ENCODE results near the gene ALPP. TPM values are rescaled to one million over a fixed set of nuclear protein-coding genes. Genes with fewer than 3 reads are reported as not detected.
A peak's percentile ranks its signal among the peaks of the same experiment; 100 is the strongest.
"Not testable (repeated sequence)": the region's sequence is repeated elsewhere in the genome, so short reads cannot be mapped to it uniquely, and the experiment has no call there.

Gene ALPP
- total RNA-seq, 1 experiment from 2014 or later: 0.20 TPM

GRCh38 chr2:232402518-232402917, 24.0 kb downstream of the ALPP start:
- DNase-seq (ENCODE audit: low spot score) (no peak), ATAC-seq (no peak)
- H3K4me3 Mint-ChIP-seq: no peak overlapping the region
- peaks cover 4% of the 10 kb centered on the region for H3K4me1 Mint-ChIP-seq
- ChIA-PET CTCF (interaction anchor here (0.6 to 1.4 kb wide), 2 partner anchors 35 to 551 kb away, joined by 3 read pairs; no protein-coding TSS in a partner anchor), POLR2A (interaction anchor here (0.6 kb wide), 1 partner anchor 11 kb away, joined by 4 read pairs; no protein-coding TSS in a partner anchor)
- no peak for TF ChIP-seq CREB1 (CRISPR knock-in tag; IDR thresholded peaks at IDR 0.05)
- TF ChIP-seq PRRX2 (CRISPR knock-in tag; IDR thresholded peaks at IDR 0.05): no peak
- no peak for TF ChIP-seq ZNF416 (CRISPR knock-in tag; IDR thresholded peaks at IDR 0.05)
- no peak for TF ChIP-seq ZNF138 (CRISPR knock-in tag; conservative IDR thresholded peaks at IDR 0.05)
- TF ChIP-seq, protein P1, sequence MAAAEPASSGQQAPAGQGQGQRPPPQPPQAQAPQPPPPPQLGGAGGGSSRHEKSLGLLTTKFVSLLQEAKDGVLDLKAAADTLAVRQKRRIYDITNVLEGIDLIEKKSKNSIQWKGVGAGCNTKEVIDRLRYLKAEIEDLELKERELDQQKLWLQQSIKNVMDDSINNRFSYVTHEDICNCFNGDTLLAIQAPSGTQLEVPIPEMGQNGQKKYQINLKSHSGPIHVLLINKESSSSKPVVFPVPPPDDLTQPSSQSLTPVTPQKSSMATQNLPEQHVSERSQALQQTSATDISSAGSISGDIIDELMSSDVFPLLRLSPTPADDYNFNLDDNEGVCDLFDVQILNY (CRISPR knock-in tag; IDR thresholded peaks at IDR 0.05): no peak
- TF ChIP-seq, protein P2, sequence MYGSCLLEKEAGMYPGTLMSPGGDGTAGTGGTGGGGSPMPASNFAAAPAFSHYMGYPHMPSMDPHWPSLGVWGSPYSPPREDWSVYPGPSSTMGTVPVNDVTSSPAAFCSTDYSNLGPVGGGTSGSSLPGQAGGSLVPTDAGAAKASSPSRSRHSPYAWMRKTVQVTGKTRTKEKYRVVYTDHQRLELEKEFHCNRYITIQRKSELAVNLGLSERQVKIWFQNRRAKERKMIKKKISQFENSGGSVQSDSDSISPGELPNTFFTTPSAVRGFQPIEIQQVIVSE (CRISPR knock-in tag; IDR thresholded peaks at IDR 0.05; ENCODE audit: borderline replicate concordance): no peak
- H3K36me3 Mint-ChIP-seq: no peaks in the 10 kb centered on the region
- no peaks in the 10 kb centered on the region for H3K27me3 Mint-ChIP-seq (ENCODE audit: low read depth)
- H3K9me3 Mint-ChIP-seq: no peaks in the 10 kb centered on the region
- H3K27ac Mint-ChIP-seq: no peak overlapping the region

DNA sequence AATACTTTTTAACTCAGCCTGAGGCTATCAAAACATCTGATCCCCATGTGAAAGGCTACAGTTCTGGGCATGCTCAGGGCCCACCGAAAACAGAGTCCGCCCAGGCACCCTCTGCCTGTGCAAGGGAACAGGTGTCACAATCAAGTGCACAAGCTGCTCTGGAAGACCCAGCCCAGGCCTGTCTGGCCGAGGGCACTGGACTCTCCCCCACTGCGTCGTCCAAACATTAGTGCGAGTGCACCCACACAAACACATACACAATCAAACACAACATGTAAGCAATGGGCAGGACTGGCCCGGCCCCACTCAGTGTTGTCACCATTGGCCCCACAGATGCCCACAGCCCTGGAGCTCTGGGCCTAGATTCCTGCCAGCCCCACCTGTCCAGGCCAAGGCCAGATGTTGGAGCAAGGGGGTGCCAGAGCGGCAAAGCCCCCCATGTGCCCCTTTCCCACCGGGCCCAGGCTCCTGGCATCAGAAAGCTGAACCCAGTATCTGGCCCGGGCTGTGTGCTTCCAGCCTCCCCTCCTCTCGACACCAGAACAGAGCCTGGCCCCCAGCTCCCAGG, 27.5 kb downstream of the ALPP start:
- H3K4me3 Mint-ChIP-seq: no peak overlapping the region
- H3K9me3 Mint-ChIP-seq: no peaks in the 10 kb centered on the region
- ATAC-seq: no peak
- H3K36me3 Mint-ChIP-seq: no peaks in the 10 kb centered on the region
- H3K27me3 Mint-ChIP-seq (ENCODE audit: low read depth): no peaks in the 10 kb centered on the region
- ChIA-PET CTCF (interaction anchor here (0.7 to 1.9 kb wide), 2 partner anchors 40 to 118 kb away, joined by 3 to 7 read pairs; no protein-coding TSS in a partner anchor), POLR2A (no interaction called here)
- TF ChIP-seq, protein P3, sequence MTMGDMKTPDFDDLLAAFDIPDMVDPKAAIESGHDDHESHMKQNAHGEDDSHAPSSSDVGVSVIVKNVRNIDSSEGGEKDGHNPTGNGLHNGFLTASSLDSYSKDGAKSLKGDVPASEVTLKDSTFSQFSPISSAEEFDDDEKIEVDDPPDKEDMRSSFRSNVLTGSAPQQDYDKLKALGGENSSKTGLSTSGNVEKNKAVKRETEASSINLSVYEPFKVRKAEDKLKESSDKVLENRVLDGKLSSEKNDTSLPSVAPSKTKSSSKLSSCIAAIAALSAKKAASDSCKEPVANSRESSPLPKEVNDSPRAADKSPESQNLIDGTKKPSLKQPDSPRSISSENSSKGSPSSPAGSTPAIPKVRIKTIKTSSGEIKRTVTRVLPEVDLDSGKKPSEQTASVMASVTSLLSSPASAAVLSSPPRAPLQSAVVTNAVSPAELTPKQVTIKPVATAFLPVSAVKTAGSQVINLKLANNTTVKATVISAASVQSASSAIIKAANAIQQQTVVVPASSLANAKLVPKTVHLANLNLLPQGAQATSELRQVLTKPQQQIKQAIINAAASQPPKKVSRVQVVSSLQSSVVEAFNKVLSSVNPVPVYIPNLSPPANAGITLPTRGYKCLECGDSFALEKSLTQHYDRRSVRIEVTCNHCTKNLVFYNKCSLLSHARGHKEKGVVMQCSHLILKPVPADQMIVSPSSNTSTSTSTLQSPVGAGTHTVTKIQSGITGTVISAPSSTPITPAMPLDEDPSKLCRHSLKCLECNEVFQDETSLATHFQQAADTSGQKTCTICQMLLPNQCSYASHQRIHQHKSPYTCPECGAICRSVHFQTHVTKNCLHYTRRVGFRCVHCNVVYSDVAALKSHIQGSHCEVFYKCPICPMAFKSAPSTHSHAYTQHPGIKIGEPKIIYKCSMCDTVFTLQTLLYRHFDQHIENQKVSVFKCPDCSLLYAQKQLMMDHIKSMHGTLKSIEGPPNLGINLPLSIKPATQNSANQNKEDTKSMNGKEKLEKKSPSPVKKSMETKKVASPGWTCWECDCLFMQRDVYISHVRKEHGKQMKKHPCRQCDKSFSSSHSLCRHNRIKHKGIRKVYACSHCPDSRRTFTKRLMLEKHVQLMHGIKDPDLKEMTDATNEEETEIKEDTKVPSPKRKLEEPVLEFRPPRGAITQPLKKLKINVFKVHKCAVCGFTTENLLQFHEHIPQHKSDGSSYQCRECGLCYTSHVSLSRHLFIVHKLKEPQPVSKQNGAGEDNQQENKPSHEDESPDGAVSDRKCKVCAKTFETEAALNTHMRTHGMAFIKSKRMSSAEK (CRISPR knock-in tag; IDR thresholded peaks at IDR 0.05; ENCODE audit: borderline replicate concordance): no peak
- peaks cover 4% of the 10 kb centered on the region for H3K4me1 Mint-ChIP-seq
- no peak overlapping the region for H3K27ac Mint-ChIP-seq
- DNase-seq (ENCODE audit: low spot score): no peak

DNA sequence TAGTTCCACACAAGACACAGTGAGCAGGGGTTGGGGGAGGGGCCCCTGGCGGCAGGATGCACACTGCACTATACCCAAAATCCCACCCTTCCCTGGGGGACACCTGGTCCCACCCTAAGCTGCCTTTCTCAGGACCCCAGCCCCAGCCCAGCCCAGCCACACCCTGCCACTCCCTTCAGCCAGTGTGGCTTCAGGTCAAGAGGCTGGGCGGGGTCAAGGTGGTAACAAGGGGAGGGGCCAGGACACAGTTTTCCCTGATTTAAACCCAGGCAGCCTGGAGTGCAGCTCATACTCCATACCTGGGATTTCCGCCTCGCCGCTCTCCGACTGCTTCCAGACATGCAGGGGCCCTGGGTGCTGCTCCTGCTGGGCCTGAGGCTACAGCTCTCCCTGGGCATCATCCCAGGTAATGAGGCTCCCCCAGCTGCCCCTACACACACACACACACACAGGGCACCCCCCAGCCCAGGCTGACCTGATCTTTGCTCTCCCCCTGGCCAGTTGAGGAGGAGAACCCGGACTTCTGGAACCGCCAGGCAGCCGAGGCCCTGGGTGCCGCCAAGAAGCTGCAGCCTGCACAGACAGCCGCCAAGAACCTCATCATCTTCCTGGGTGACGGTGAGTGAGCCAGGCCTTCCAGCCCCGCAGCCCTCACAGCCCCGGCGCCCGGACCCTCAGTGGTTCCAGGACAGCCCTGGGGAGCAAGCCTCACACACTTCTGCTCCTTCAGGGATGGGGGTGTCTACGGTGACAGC, 28.2 kb downstream of the ALPP start, which contains the start of gene ALPG:
ALPG (plus strand) TSS at position 289 of the 755 bp plus-strand sequence; CDS start at position 340, 51 bp downstream.
- no peak within 1 kb of the TSS for H3K27ac Mint-ChIP-seq
- CTCF ChIA-PET: interaction anchor here (0.7 to 1.9 kb wide), 2 partner anchors 41 to 117 kb away, joined by 3 to 7 read pairs; no protein-coding TSS in a partner anchor
- TF ChIP-seq CREB1 (CRISPR knock-in tag; IDR thresholded peaks at IDR 0.05) (no peak), ESRRA (CRISPR knock-in tag; IDR thresholded peaks at IDR 0.05; ENCODE audit: borderline replicate concordance) (no peak), STAT6 (CRISPR knock-in tag; conservative IDR thresholded peaks at IDR 0.05; ENCODE audit: low read depth) (no peak), PREB (CRISPR knock-in tag; IDR thresholded peaks at IDR 0.05; ENCODE audit: borderline replicate concordance) (no peak), SMAD4 (CRISPR knock-in tag; IDR thresholded peaks at IDR 0.05) (no peak), ELF4 (CRISPR knock-in tag; IDR thresholded peaks at IDR 0.05; ENCODE audit: low read depth) (no peak), ZNF671 (CRISPR knock-in tag; IDR thresholded peaks at IDR 0.05) (no peak), NR3C1 (CRISPR knock-in tag; conservative IDR thresholded peaks at IDR 0.05; ENCODE audit: low read depth) (no peak)
- TF ChIP-seq, protein P4, sequence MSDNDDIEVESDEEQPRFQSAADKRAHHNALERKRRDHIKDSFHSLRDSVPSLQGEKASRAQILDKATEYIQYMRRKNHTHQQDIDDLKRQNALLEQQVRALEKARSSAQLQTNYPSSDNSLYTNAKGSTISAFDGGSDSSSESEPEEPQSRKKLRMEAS (CRISPR knock-in tag; IDR thresholded peaks at IDR 0.05): no peak
- POLR2A ChIA-PET: no interaction called here
- H3K27me3 Mint-ChIP-seq (ENCODE audit: low read depth): no peaks in the 10 kb centered on the region
- peak; percentile 41 for DNase-seq (ENCODE audit: low spot score)
- no peak within 1 kb of the TSS for H3K4me3 Mint-ChIP-seq
- H3K36me3 Mint-ChIP-seq: no peaks in the 10 kb centered on the region
- peaks cover 4% of the 10 kb centered on the region for H3K4me1 Mint-ChIP-seq
- no peaks in the 10 kb centered on the region for H3K9me3 Mint-ChIP-seq
- ATAC-seq: peak; percentile 74

DNA sequence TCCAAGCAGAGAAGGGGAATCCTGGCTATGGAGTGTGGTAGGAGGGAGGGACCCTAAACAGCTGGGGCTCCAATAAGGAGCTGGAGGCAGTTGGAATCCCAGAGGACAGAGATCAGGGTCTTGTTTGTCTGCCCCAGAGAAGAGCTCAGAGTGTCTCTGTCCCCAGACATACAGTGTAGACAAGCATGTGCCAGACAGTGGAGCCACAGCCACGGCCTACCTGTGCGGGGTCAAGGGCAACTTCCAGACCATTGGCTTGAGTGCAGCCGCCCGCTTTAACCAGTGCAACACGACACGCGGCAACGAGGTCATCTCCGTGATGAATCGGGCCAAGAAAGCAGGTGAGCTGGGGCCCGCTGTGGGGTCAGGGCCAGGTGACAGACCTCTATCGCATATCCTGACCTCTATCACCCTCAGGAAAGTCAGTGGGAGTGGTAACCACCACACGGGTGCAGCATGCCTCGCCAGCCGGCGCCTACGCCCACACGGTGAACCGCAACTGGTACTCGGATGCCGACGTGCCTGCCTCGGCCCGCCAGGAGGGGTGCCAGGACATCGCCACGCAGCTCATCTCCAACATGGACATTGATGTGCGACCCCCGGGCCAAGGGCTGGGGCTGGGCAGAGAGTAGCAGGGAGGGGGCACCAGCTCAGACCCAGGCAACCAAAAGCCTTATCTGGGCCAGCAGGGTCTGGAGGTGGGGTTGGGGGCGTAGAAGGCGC, 29.0 kb downstream of the ALPP start:
- H3K9me3 Mint-ChIP-seq; H3K4me1 Mint-ChIP-seq; H3K27ac Mint-ChIP-seq; ATAC-seq; H3K4me3 Mint-ChIP-seq; DNase-seq (ENCODE audit: low spot score); H3K27me3 Mint-ChIP-seq (ENCODE audit: low read depth); H3K36me3 Mint-ChIP-seq; POLR2A ChIA-PET: not testable (repeated sequence)
- CTCF ChIA-PET: interaction anchor here (1.9 kb wide), 1 partner anchor 42 kb away, joined by 7 read pairs; no protein-coding TSS in a partner anchor
